DND-41 (cell line): Measurements from ENCODE around the gene DVL1.
"Not testable (repeated sequence)": the region's sequence is repeated elsewhere in the genome, so short reads cannot be mapped to it uniquely, and the experiment has no call there.

Experiments
- ATAC-seq: fragments of 200-7000 bp; cut with Tn5 transposase; 3 replicates; pipeline ENCODE4 v1.9.1; 2021; ENCODE audit warnings: low read depth; ENCODE audit not compliant: insufficient read depth
- DNase-seq: peaks from one replicate; pipeline ENCODE4 v3.0.0-alpha.2; 2020
- H2AFZ ChIP-seq: 2 replicates; pipeline ENCODE4 v1.6.0; 2012; ENCODE audit warnings: low read depth, low read length
- H3K27ac ChIP-seq: 2 replicates; pipeline ENCODE4 v1.5.1; 2012; ENCODE audit warnings: low read length, inconsistent platforms
- H3K27me3 ChIP-seq: fragments of 200-600 bp; sonication (generic); 2 replicates; pipeline ENCODE4 v1.6.0; 2012; ENCODE audit warnings: low read length, mild to moderate bottlenecking, inconsistent platforms; ENCODE audit not compliant: insufficient read depth, poor library complexity
- H3K36me3 ChIP-seq: 2 replicates; pipeline ENCODE4 v1.5.1; 2012; ENCODE audit warnings: low read length, inconsistent platforms; ENCODE audit not compliant: insufficient read depth
- H3K4me1 ChIP-seq: 2 replicates; pipeline ENCODE4 v1.5.1; 2012; ENCODE audit warnings: mild to moderate bottlenecking, low read length; ENCODE audit not compliant: insufficient read depth
- H3K4me2 ChIP-seq: 2 replicates; pipeline ENCODE4 v1.6.0; 2012; ENCODE audit warnings: mild to moderate bottlenecking, moderate library complexity, low read length, inconsistent platforms; ENCODE audit not compliant: insufficient read depth
- H3K4me3 ChIP-seq, 2 experiments: fragments of 200-600 bp in 1 of 2; shearing (Covaris generic) in 1 of 2; 2 replicates each; pipeline ENCODE4 v1.5.1; 2012 to 2016; ENCODE audit warnings: inconsistent platforms in 2 of 2, low read length in 2 of 2, mild to moderate bottlenecking in 2 of 2, low read depth in 1 of 2, moderate library complexity in 1 of 2
- H3K79me2 ChIP-seq: 2 replicates; pipeline ENCODE4 v1.6.0; 2012; ENCODE audit warnings: low read length, inconsistent platforms; ENCODE audit not compliant: insufficient read depth
- H3K9ac ChIP-seq: 2 replicates; pipeline ENCODE4 v1.6.0; 2012; ENCODE audit warnings: low read depth, mild to moderate bottlenecking, inconsistent platforms, low read length, moderate library complexity
- H3K9me3 ChIP-seq: 2 replicates; pipeline ENCODE4 v1.5.1; 2012; ENCODE audit warnings: low read length, moderate library complexity, mild to moderate bottlenecking, inconsistent platforms; ENCODE audit not compliant: insufficient read depth, severe bottlenecking
- H4K20me1 ChIP-seq: 2 replicates; pipeline ENCODE4 v1.6.0; 2012; ENCODE audit warnings: low read length; ENCODE audit not compliant: insufficient read depth
- CTCF ChIP-seq: IDR thresholded peaks from 2 replicates; pipeline ENCODE4 v1.5.1; 2012; ENCODE audit warnings: borderline replicate concordance, low read length, moderate library complexity, mild to moderate bottlenecking; ENCODE audit not compliant: poor library complexity, severe bottlenecking; ENCODE audit errors: extremely low read depth
- EZH2 ChIP-seq: IDR thresholded peaks from 3 replicates; pipeline ENCODE4 v1.6.1; 2012; ENCODE audit warnings: borderline replicate concordance, low read depth, mild to moderate bottlenecking, moderate library complexity, low read length, inconsistent platforms; ENCODE audit not compliant: severe bottlenecking

The DVL1 gene

GRCh38 chr1:1370771-1371300 lies 21.6 kb upstream of the DVL1 start:
- H3K9me3 ChIP-seq: peaks cover 15% of the 10 kb centered on the region
- no peak overlapping the region for H3K27ac ChIP-seq
- peaks cover 34% of the 10 kb centered on the region for H3K4me1 ChIP-seq
- peaks cover 29% of the 10 kb centered on the region for H4K20me1 ChIP-seq
- H3K9ac ChIP-seq: no peak overlapping the region
- no peak for TF ChIP-seq EZH2
- no peak for TF ChIP-seq CTCF
- H2AFZ ChIP-seq: no peak overlapping the region
- DNase-seq: no peak
- ATAC-seq: no peak
- no peak overlapping the region for H3K4me3 ChIP-seq
- peaks cover 25% of the 10 kb centered on the region for H3K79me2 ChIP-seq
- no peak overlapping the region for H3K4me2 ChIP-seq
- peaks cover 28% of the 10 kb centered on the region for H3K36me3 ChIP-seq
- no peaks in the 10 kb centered on the region for H3K27me3 ChIP-seq

GRCh38 chr1:1370094-1370493 lies 20.9 kb upstream of the DVL1 start:
- H3K9me3 ChIP-seq: peaks cover 17% of the 10 kb centered on the region
- H3K79me2 ChIP-seq: peaks cover 23% of the 10 kb centered on the region
- H3K27ac ChIP-seq, H2AFZ ChIP-seq, H3K9ac ChIP-seq, H3K27me3 ChIP-seq, ATAC-seq, H3K4me2 ChIP-seq, DNase-seq, H3K4me3 ChIP-seq: not testable (repeated sequence)
- peaks cover 33% of the 10 kb centered on the region for H3K4me1 ChIP-seq
- H3K36me3 ChIP-seq: peaks cover 28% of the 10 kb centered on the region
- peaks cover 29% of the 10 kb centered on the region for H4K20me1 ChIP-seq

- Histone ChIP-seq H2AFZ (no peak overlapping the region), H4K20me1 (peaks cover 12% of the 10 kb centered on the region), H3K4me2 (no peak overlapping the region), H3K27me3 (no peaks in the 10 kb centered on the region), H3K4me3 (no peak overlapping the region), H3K27ac (no peak overlapping the region), H3K9ac (no peak overlapping the region), H3K9me3 (peaks cover 17% of the 10 kb centered on the region), H3K79me2 (no peaks in the 10 kb centered on the region), H3K4me1 (peaks cover 12% of the 10 kb centered on the region), H3K36me3 (peaks cover 10% of the 10 kb centered on the region; the same call in 1 of the 2 replicates)
- no peak for ATAC-seq
- TF ChIP-seq CTCF (no peak), EZH2 (no peak)
- DNase-seq: no peak
Observed at GRCh38 chr1:1367315-1367714, 18.1 kb upstream of the DVL1 start.

GRCh38 chr1:1366699-1367066 lies 17.5 kb upstream of the DVL1 start:
- no peak overlapping the region for H2AFZ ChIP-seq
- ATAC-seq (no peak), DNase-seq (no peak)
- peaks cover 17% of the 10 kb centered on the region for H3K9me3 ChIP-seq
- peaks cover 6% of the 10 kb centered on the region for H4K20me1 ChIP-seq
- peaks cover 6% of the 10 kb centered on the region; the same call in 1 of the 2 replicates for H3K36me3 ChIP-seq
- peaks cover 6% of the 10 kb centered on the region for H3K4me1 ChIP-seq
- TF ChIP-seq CTCF (no peak), EZH2 (no peak)
- no peaks in the 10 kb centered on the region for H3K27me3 ChIP-seq
- H3K4me3 ChIP-seq: no peak overlapping the region
- H3K79me2 ChIP-seq: no peaks in the 10 kb centered on the region
- no peak overlapping the region for H3K27ac ChIP-seq
- no peak overlapping the region for H3K4me2 ChIP-seq
- no peak overlapping the region for H3K9ac ChIP-seq
